Memory B cell (primary cell): ENCODE data around the gene PTPRN2.

Experiments
- ATAC-seq: fragments of 150-1000 bp; cut with Tn5 transposase; 2 replicates; pipeline ENCODE4 v1.10.0; 2021; ENCODE audit warnings: low read depth, mild to moderate bottlenecking, moderate library complexity
- DNase-seq, 2 donors: peaks; one replicate each; pipeline ENCODE4 v3.0.0; 2022; ENCODE audit warnings: low spot score in 2 of 2
- H3K27ac Mint-ChIP-seq: one replicate; pipeline ENCODE4 v1.8.0; 2022; ENCODE audit warnings: mild to moderate bottlenecking, moderate library complexity, mixed read lengths
- H3K27me3 Mint-ChIP-seq: one replicate; pipeline ENCODE4 v1.8.0; 2022; ENCODE audit warnings: mixed read lengths
- H3K36me3 Mint-ChIP-seq: one replicate; pipeline ENCODE4 v1.8.0; 2022; ENCODE audit warnings: mild to moderate bottlenecking, mixed read lengths
- H3K4me1 Mint-ChIP-seq: one replicate; pipeline ENCODE4 v1.8.0; 2022; ENCODE audit warnings: mixed read lengths
- H3K4me3 Mint-ChIP-seq: one replicate; pipeline ENCODE4 v1.8.0; 2022; ENCODE audit warnings: mild to moderate bottlenecking, moderate library complexity, mixed read lengths
- H3K9me3 Mint-ChIP-seq: one replicate; pipeline ENCODE4 v1.8.0; 2022; ENCODE audit warnings: mixed read lengths

The PTPRN2 gene

GRCh38 chr7:158111906-158112570 lies 475.6 kb downstream of the PTPRN2 start:
- Mint-ChIP-seq H3K4me1 (no peaks in the 10 kb centered on the region), H3K9me3 (peaks cover 8% of the 10 kb centered on the region), H3K27ac (no peak overlapping the region), H3K4me3 (no peak overlapping the region), H3K27me3 (peaks cover 10% of the 10 kb centered on the region), H3K36me3 (no peaks in the 10 kb centered on the region)
- no peak for DNase-seq
- no peak for ATAC-seq

GRCh38 chr7:158111049-158111751 lies 476.4 kb downstream of the PTPRN2 start:
- ATAC-seq (no peak), DNase-seq (no peak)
- Mint-ChIP-seq H3K27ac (no peak overlapping the region), H3K36me3 (no peaks in the 10 kb centered on the region), H3K27me3 (peaks cover 10% of the 10 kb centered on the region), H3K4me1 (no peaks in the 10 kb centered on the region), H3K9me3 (peaks cover 4% of the 10 kb centered on the region), H3K4me3 (no peak overlapping the region)

GRCh38 chr7:158110661-158111048 lies 477.0 kb downstream of the PTPRN2 start:
- no peak overlapping the region for H3K4me3 Mint-ChIP-seq
- DNase-seq, result no peak
- no peak for ATAC-seq
- no peak overlapping the region for H3K27ac Mint-ChIP-seq
- H3K36me3 Mint-ChIP-seq, result no peaks in the 10 kb centered on the region
- H3K9me3 Mint-ChIP-seq, result peaks cover 4% of the 10 kb centered on the region
- H3K27me3 Mint-ChIP-seq, result peaks cover 10% of the 10 kb centered on the region
- H3K4me1 Mint-ChIP-seq, result no peaks in the 10 kb centered on the region

- no peak overlapping the region for H3K27ac Mint-ChIP-seq
- ATAC-seq (no peak), DNase-seq (no peak)
- no peaks in the 10 kb centered on the region for H3K4me1 Mint-ChIP-seq
- H3K9me3 Mint-ChIP-seq, result peaks cover 2% of the 10 kb centered on the region
- H3K27me3 Mint-ChIP-seq, result peaks cover 10% of the 10 kb centered on the region
- H3K4me3 Mint-ChIP-seq, result no peak overlapping the region
- no peaks in the 10 kb centered on the region for H3K36me3 Mint-ChIP-seq
Measured at GRCh38 chr7:158110034-158110590, 477.5 kb downstream of the PTPRN2 start.

GRCh38 chr7:158109364-158110033 lies 478.1 kb downstream of the PTPRN2 start:
- Mint-ChIP-seq H3K27me3 (peaks cover 10% of the 10 kb centered on the region), H3K4me1 (no peaks in the 10 kb centered on the region), H3K27ac (no peak overlapping the region), H3K4me3 (no peak overlapping the region), H3K36me3 (no peaks in the 10 kb centered on the region), H3K9me3 (no peaks in the 10 kb centered on the region)
- ATAC-seq, result no peak
- DNase-seq, result no peak

- Mint-ChIP-seq H3K4me1 (no peaks in the 10 kb centered on the region), H3K27ac (no peak overlapping the region), H3K27me3 (peaks cover 10% of the 10 kb centered on the region), H3K36me3 (no peaks in the 10 kb centered on the region), H3K4me3 (no peak overlapping the region), H3K9me3 (no peaks in the 10 kb centered on the region)
- DNase-seq (no peak), ATAC-seq (no peak)
Measured at GRCh38 chr7:158108646-158109293, 478.9 kb downstream of the PTPRN2 start.

- ATAC-seq (no peak), DNase-seq (no peak)
- Mint-ChIP-seq H3K4me3 (no peak overlapping the region), H3K27me3 (peaks cover 10% of the 10 kb centered on the region), H3K27ac (no peak overlapping the region), H3K4me1 (no peaks in the 10 kb centered on the region), H3K9me3 (no peaks in the 10 kb centered on the region), H3K36me3 (no peaks in the 10 kb centered on the region)
Measured at GRCh38 chr7:158107806-158108205, 479.8 kb downstream of the PTPRN2 start.

- no peaks in the 10 kb centered on the region for H3K36me3 Mint-ChIP-seq
- no peaks in the 10 kb centered on the region for H3K9me3 Mint-ChIP-seq
- no peak overlapping the region for H3K4me3 Mint-ChIP-seq
- H3K27ac Mint-ChIP-seq, result no peak overlapping the region
- ATAC-seq, result no peak
- DNase-seq, result no peak
- H3K4me1 Mint-ChIP-seq, result no peaks in the 10 kb centered on the region
- peaks cover 10% of the 10 kb centered on the region for H3K27me3 Mint-ChIP-seq
Measured at GRCh38 chr7:158106272-158106671, 481.4 kb downstream of the PTPRN2 start.

- DNase-seq (no peak), ATAC-seq (no peak)
- Mint-ChIP-seq H3K36me3 (peaks cover 1% of the 10 kb centered on the region), H3K4me3 (no peak overlapping the region), H3K27me3 (peaks cover 9% of the 10 kb centered on the region), H3K4me1 (no peaks in the 10 kb centered on the region), H3K9me3 (peaks cover 2% of the 10 kb centered on the region), H3K27ac (no peak overlapping the region)
Measured at GRCh38 chr7:158103378-158103777, 484.2 kb downstream of the PTPRN2 start.

GRCh38 chr7:158102897-158103296 lies 484.7 kb downstream of the PTPRN2 start:
- no peaks in the 10 kb centered on the region for H3K4me1 Mint-ChIP-seq
- H3K9me3 Mint-ChIP-seq, result peaks cover 2% of the 10 kb centered on the region
- H3K36me3 Mint-ChIP-seq, result peaks cover 1% of the 10 kb centered on the region
- no peak overlapping the region for H3K4me3 Mint-ChIP-seq
- no peak for DNase-seq
- no peak for ATAC-seq
- peaks cover 4% of the 10 kb centered on the region for H3K27me3 Mint-ChIP-seq
- no peak overlapping the region for H3K27ac Mint-ChIP-seq

- ATAC-seq (no peak), DNase-seq (no peak)
- Mint-ChIP-seq H3K27ac (no peak overlapping the region), H3K4me1 (no peaks in the 10 kb centered on the region), H3K27me3 (no peaks in the 10 kb centered on the region), H3K9me3 (peaks cover 2% of the 10 kb centered on the region), H3K36me3 (peaks cover 1% of the 10 kb centered on the region), H3K4me3 (no peak overlapping the region)
Measured at GRCh38 chr7:158101821-158102450, 485.7 kb downstream of the PTPRN2 start.

GRCh38 chr7:158098125-158099030 lies 489.2 kb downstream of the PTPRN2 start:
- H3K4me3 Mint-ChIP-seq, result no peak overlapping the region
- ATAC-seq, result no peak

More at GRCh38 chr7:158098125-158099030, 489.2 kb downstream of the PTPRN2 start:
- Mint-ChIP-seq H3K9me3 (peaks cover 2% of the 10 kb centered on the region), H3K27ac (no peak overlapping the region), H3K4me1 (no peaks in the 10 kb centered on the region), H3K36me3 (peaks cover 1% of the 10 kb centered on the region), H3K27me3 (no peaks in the 10 kb centered on the region)
- DNase-seq, result no peak
